H9 (cell line): ENCODE results near the gene LDB2. TPM values are rescaled to one million over a fixed set of nuclear protein-coding genes. Genes with fewer than 3 reads are reported as not detected.

Source experiments
- DNase-seq: peaks from one replicate; pipeline ENCODE4 v3.0.0-alpha.2; 2017
- H2AFZ ChIP-seq: one replicate; pipeline ENCODE4 v1.6.1; 2013; ENCODE audit warnings: mild to moderate bottlenecking, low read length, control low read depth, moderate library complexity
- H2AK5ac ChIP-seq: 2 replicates; pipeline ENCODE4 v1.6.1; 2013; ENCODE audit warnings: low read length, control low read depth, mixed read lengths; ENCODE audit not compliant: insufficient read length
- H2BK120ac ChIP-seq: one replicate; pipeline ENCODE4 v1.6.1; 2013; ENCODE audit warnings: low read depth, mild to moderate bottlenecking, low read length, control low read depth, inconsistent platforms; ENCODE audit not compliant: poor library complexity, severe bottlenecking
- H2BK12ac ChIP-seq: 2 replicates; pipeline ENCODE4 v1.6.1; 2013; ENCODE audit warnings: low read length, control low read depth, mixed read lengths, low read depth; ENCODE audit not compliant: insufficient read length
- H2BK15ac ChIP-seq: 2 replicates; pipeline ENCODE4 v1.6.1; 2013; ENCODE audit warnings: low read depth, low read length, control low read depth
- H2BK20ac ChIP-seq: one replicate; pipeline ENCODE4 v1.6.1; 2013; ENCODE audit warnings: low read depth, mild to moderate bottlenecking, low read length, control low read depth, inconsistent platforms; ENCODE audit not compliant: poor library complexity, severe bottlenecking
- H2BK5ac ChIP-seq: 2 replicates; pipeline ENCODE4 v1.6.1; 2013; ENCODE audit warnings: low read length, control low read depth, mixed read lengths; ENCODE audit not compliant: insufficient read length
- H3K14ac ChIP-seq: 2 replicates; pipeline ENCODE4 v1.6.1; 2013; ENCODE audit warnings: low read length, control low read depth; ENCODE audit not compliant: insufficient read depth
- H3K18ac ChIP-seq: 2 replicates; pipeline ENCODE4 v1.6.1; 2013; ENCODE audit warnings: low read depth, mild to moderate bottlenecking, mixed read lengths, low read length, control low read depth; ENCODE audit not compliant: insufficient read length
- H3K23ac ChIP-seq: 2 replicates; pipeline ENCODE4 v1.6.1; 2013; ENCODE audit warnings: low read length, control low read depth, mixed read lengths, low read depth; ENCODE audit not compliant: insufficient read length
- H3K23me2 ChIP-seq: 2 replicates; pipeline ENCODE4 v1.6.1; 2013; ENCODE audit warnings: low read depth, mild to moderate bottlenecking, mixed read lengths, low read length, control low read depth; ENCODE audit not compliant: insufficient read length, poor library complexity, severe bottlenecking
- H3K27ac ChIP-seq: 2 replicates; pipeline ENCODE4 v1.5.1; 2013; ENCODE audit warnings: low read length, control low read depth, mixed read lengths, low read depth; ENCODE audit not compliant: insufficient read length
- H3K27me3 ChIP-seq: 2 replicates; pipeline ENCODE4 v1.6.1; 2013; ENCODE audit warnings: low read length, control low read depth, inconsistent platforms; ENCODE audit not compliant: insufficient read depth
- H3K4ac ChIP-seq: 2 replicates; pipeline ENCODE4 v1.6.1; 2013; ENCODE audit warnings: low read depth, mild to moderate bottlenecking, control low read depth, inconsistent platforms, low read length, moderate library complexity
- H3K4me1 ChIP-seq: 2 replicates; pipeline ENCODE4 v1.6.1; 2013; ENCODE audit warnings: low read length, control low read depth, inconsistent platforms; ENCODE audit not compliant: insufficient read depth
- H3K4me2 ChIP-seq: 2 replicates; pipeline ENCODE4 v1.6.1; 2013; ENCODE audit warnings: low read length, control low read depth, mixed read lengths; ENCODE audit not compliant: insufficient read length, insufficient read depth
- H3K56ac ChIP-seq: 2 replicates; pipeline ENCODE4 v1.6.1; 2013; ENCODE audit warnings: low read depth, mild to moderate bottlenecking, mixed read lengths, low read length, control low read depth; ENCODE audit not compliant: insufficient read length
- H3K79me1 ChIP-seq: 2 replicates; pipeline ENCODE4 v1.6.1; 2013; ENCODE audit warnings: low read depth, mild to moderate bottlenecking, moderate library complexity, low read length, control low read depth, inconsistent platforms; ENCODE audit not compliant: insufficient read depth, poor library complexity, severe bottlenecking
- H3K79me2 ChIP-seq: 2 replicates; pipeline ENCODE4 v1.6.1; 2013; ENCODE audit warnings: low read length, control low read depth, inconsistent platforms; ENCODE audit not compliant: insufficient read depth
- H3K9ac ChIP-seq: 2 replicates; pipeline ENCODE4 v1.6.1; 2013; ENCODE audit warnings: low read length, control low read depth, mixed read lengths; ENCODE audit not compliant: insufficient read length; ENCODE audit errors: extremely low read depth
- H3K9me3 ChIP-seq: one replicate; pipeline ENCODE4 v1.6.1; 2013; ENCODE audit warnings: low read depth, low read length, inconsistent platforms; ENCODE audit not compliant: control insufficient read depth
- H3T11ph ChIP-seq: one replicate; pipeline ENCODE4 v1.6.1; 2013; ENCODE audit warnings: mild to moderate bottlenecking, low read length, control low read depth, inconsistent platforms
- H4K20me1 ChIP-seq: one replicate; pipeline ENCODE4 v1.6.1; 2013; ENCODE audit not compliant: control insufficient read depth, insufficient read length, insufficient read depth
- H4K5ac ChIP-seq: 2 replicates; pipeline ENCODE4 v1.6.1; 2013; ENCODE audit warnings: low read depth, mild to moderate bottlenecking, mixed read lengths, low read length, control low read depth; ENCODE audit not compliant: insufficient read length
- H4K8ac ChIP-seq: replicated peaks from 2 replicates; pipeline ENCODE4 v1.6.1; 2013; ENCODE audit warnings: low read length, control low read depth, mixed read lengths, low read depth; ENCODE audit not compliant: insufficient read length
- H4K91ac ChIP-seq: 2 replicates; pipeline ENCODE4 v1.6.1; 2013; ENCODE audit warnings: low read depth, mild to moderate bottlenecking, moderate library complexity, mixed read lengths, low read length, control low read depth; ENCODE audit not compliant: insufficient read length
- H3K27ac Mint-ChIP-seq, 3 experiments: 2 replicates in 2 of 3; 3 replicates in 1 of 3; pipeline ENCODE4 v1.8.0; 2020 to 2021; ENCODE audit warnings: mixed read lengths in 3 of 3, mild to moderate bottlenecking in 1 of 3, moderate library complexity in 1 of 3
- H3K27me3 Mint-ChIP-seq: 2 replicates; pipeline ENCODE4 v1.8.0; 2021; ENCODE audit warnings: low read depth, mild to moderate bottlenecking, moderate library complexity, mixed read lengths
- H3K36me3 Mint-ChIP-seq, 3 experiments: 2 replicates in 2 of 3; 3 replicates in 1 of 3; pipeline ENCODE4 v1.8.0; 2020 to 2021; ENCODE audit warnings: low read depth in 3 of 3, mixed read lengths in 3 of 3; ENCODE audit not compliant: insufficient read depth in 1 of 3
- H3K4me1 Mint-ChIP-seq, 2 experiments: 2 replicates each; pipeline ENCODE4 v1.8.0; 2020; ENCODE audit warnings: mixed read lengths in 2 of 2
- H3K4me3 Mint-ChIP-seq, 2 experiments: 2 replicates in 1 of 2; 3 replicates in 1 of 2; pipeline ENCODE4 v1.8.0; 2020 to 2021; ENCODE audit warnings: mild to moderate bottlenecking in 2 of 2, mixed read lengths in 2 of 2, moderate library complexity in 1 of 2
- H3K9me3 Mint-ChIP-seq, 2 experiments: 2 replicates in 1 of 2; 3 replicates in 1 of 2; pipeline ENCODE4 v1.8.0; 2020; ENCODE audit warnings: mild to moderate bottlenecking in 2 of 2, mixed read lengths in 2 of 2, moderate library complexity in 1 of 2
- CTCF ChIP-seq: fragments of 200-600 bp; sonication (generic); conservative IDR thresholded peaks from 3 replicates; pipeline ENCODE4 v1.8.0; 2021; ENCODE audit warnings: antibody characterized with exemption, mild to moderate bottlenecking
- WGBS: extraction: QIAGEN DNeasy Blood & Tissue Kit; methylation state at CpG from one replicate; pipeline ENCODE4 v1.1.7; 2013; ENCODE audit warnings: missing lambda C conversion rate, low lambda C conversion rate, mixed read lengths; ENCODE audit not compliant: insufficient read length; ENCODE audit errors: extremely low coverage; 5-methylcytosine and 5-hydroxymethylcytosine counted together
- total RNA-seq: library from RNA; stranded (reverse); gene quantifications from 2 replicates; pipeline ENCODE4 v1.2.1, GENCODE V29; 2021

LDB2 gene
- total RNA-seq, 1 experiment from 2014 or later = 22.5 TPM

DNA sequence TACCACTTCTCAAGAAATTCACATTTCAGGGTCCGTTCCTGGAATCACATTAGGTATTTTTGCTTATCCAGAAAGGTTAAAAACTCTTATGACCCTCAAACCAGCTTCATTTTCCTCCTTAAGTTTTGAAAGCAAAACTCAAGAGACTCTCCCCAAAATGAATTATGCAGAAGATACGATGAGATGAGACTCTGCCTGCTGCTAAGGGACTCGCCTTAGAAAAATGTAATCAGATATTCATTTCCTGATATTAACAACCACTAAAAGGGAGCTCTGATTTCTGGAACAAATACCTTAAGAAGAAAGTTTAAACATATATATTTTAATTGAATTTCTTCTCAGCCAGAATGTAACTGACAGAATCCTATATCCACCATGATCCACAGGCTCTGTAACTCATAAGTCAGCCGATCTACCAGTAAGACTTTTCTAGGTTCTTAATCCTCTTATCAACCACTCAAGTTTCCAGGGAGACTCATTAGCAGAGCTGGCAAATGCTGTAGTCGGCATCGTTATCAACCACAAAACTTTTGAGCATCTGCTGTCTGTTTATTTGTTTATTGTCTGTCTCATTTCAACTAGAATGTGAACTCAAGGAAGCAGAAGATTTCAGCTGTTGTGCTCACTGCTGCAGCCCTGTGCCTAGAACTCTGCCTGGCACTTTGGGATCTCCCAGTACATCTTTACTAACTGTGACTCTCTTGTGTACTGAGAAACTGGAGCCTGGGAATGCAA is 112.5 kb downstream of the LDB2 start:
- no peak overlapping the region for H3K4me2 ChIP-seq
- no peak overlapping the region for H4K8ac ChIP-seq
- WGBS = no CpG with 5 or more reads among the region's 6 CpGs
- H2BK12ac ChIP-seq = no peak overlapping the region
- TF ChIP-seq CTCF = no peak
- no peaks in the 10 kb centered on the region for H4K20me1 ChIP-seq
- H3K9ac ChIP-seq = no peak overlapping the region
- no peak overlapping the region for H2BK20ac ChIP-seq
- Mint-ChIP-seq H3K27ac (0 out of 7 replicates have a peak overlapping the region, but pooled peaks of 1 of the 3 experiments have one; percentile 36), H3K4me3 (no peak overlapping the region), H3K9me3 (no peaks in the 10 kb centered on the region), H3K27me3 (no peaks in the 10 kb centered on the region), H3K4me1 (peaks cover 60 to 61% of the 10 kb centered on the region in 2 experiments), H3K36me3 (peaks cover 9 to 11% (median 10%) of the 10 kb centered on the region in 3 experiments; a peak in 6 of 7 replicates)
- H3K9me3 ChIP-seq = no peaks in the 10 kb centered on the region
- H2BK15ac ChIP-seq = no peak overlapping the region
- no peak overlapping the region for H3K23ac ChIP-seq
- no peak overlapping the region for H4K5ac ChIP-seq
- no peak overlapping the region for H3T11ph ChIP-seq
- H3K56ac ChIP-seq = no peak overlapping the region
- H2BK120ac ChIP-seq = no peak overlapping the region
- H3K14ac ChIP-seq = no peak overlapping the region
- no peak overlapping the region for H3K4ac ChIP-seq
- no peaks in the 10 kb centered on the region for H3K79me1 ChIP-seq
- 0 out of 2 replicates have a peak, but pooled peaks cover 2% of the 10 kb centered on the region for H3K79me2 ChIP-seq
- H3K27ac ChIP-seq = no peak overlapping the region
- H3K18ac ChIP-seq = no peak overlapping the region
- no peak overlapping the region for H2AFZ ChIP-seq
- no peak for DNase-seq
- peaks cover 21% of the 10 kb centered on the region; the same call in 1 of the 2 replicates for H3K4me1 ChIP-seq
- H3K23me2 ChIP-seq = no peaks in the 10 kb centered on the region
- H4K91ac ChIP-seq = no peak overlapping the region
- no peaks in the 10 kb centered on the region for H3K27me3 ChIP-seq
- no peak overlapping the region for H2AK5ac ChIP-seq
- H2BK5ac ChIP-seq = no peak overlapping the region
